Measurements from ENCODE around the gene VTI1A. TPM values are rescaled to one million over a fixed set of nuclear protein-coding genes. Genes with fewer than 3 reads are reported as not detected.

The VTI1A gene
- total and polyA plus RNA-seq, 2 of the 8 experiments (the other 6 are each of a cell fraction or from before 2014, with no cell fraction given): 6.0 to 20.0 TPM

DNA sequence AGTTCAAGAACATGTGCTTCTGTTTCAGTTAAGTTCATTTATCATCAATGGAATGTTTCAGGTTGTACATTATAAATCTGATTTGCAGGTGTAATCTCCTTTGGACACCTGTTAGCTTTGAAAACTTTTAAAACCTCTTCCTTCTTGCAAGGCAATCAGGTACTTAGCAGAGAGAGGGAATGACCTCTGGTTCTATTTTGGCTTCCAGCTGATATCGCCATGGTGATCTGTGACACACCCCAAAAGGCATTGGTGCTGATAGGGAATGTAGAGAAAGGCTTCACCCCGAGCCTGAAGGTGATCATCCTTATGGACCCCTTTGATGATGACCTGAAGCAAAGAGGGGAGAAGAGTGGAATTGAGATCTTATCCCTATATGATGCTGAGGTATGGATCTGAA lies 37.7 kb upstream of the VTI1A start:
- H3K14ac ChIP-seq (ENCODE audit: insufficient read length): no peak overlapping the region
- H4K20me1 ChIP-seq (replicated peaks in 1 of 2; ENCODE audit: control insufficient read depth in 1 of 2, insufficient read depth in 2 of 2, low read length in 2 of 2): no peaks in the 10 kb centered on the region
- H3K27me3 ChIP-seq (replicated peaks in 1 of 4; ENCODE audit: control insufficient read depth in 3 of 4, extremely low read depth in 1 of 4, insufficient read depth in 3 of 4, low read length in 3 of 4): no peaks in the 10 kb centered on the region
- H3K79me2 ChIP-seq (ENCODE audit: control insufficient read depth in 1 of 2, insufficient read depth in 2 of 2, low read length in 2 of 2): no peaks in the 10 kb centered on the region
- H3K36me3 ChIP-seq (ENCODE audit: control insufficient read depth in 2 of 4, insufficient read depth in 4 of 4, low read length in 3 of 4): no peaks in the 10 kb centered on the region
- no peaks in the 10 kb centered on the region for H3K9me3 ChIP-seq (ENCODE audit: insufficient read depth in 2 of 2, low read depth in 1 of 2, low read length in 1 of 2)
- 82% methylated on average over 2 of the region's 2 CpGs; no CpG with 5 or more reads in 1 of the 2 experiments for WGBS, 2 experiments (ENCODE audit: extremely low coverage in 1 of 2, insufficient coverage in 1 of 2, insufficient read length in 1 of 2, insufficient replicate concordance in 2 of 2, low coverage in 1 of 2, low lambda C conversion rate in 2 of 2, missing lambda C conversion rate in 1 of 2)
- H3K9ac ChIP-seq (replicated peaks in 1 of 4; ENCODE audit: extremely low read depth in 1 of 4, low read depth in 3 of 4, low read length in 3 of 4): no peak overlapping the region
- H2BK5ac ChIP-seq (ENCODE audit: low read depth, low read length): no peak overlapping the region
- H3K4ac ChIP-seq (replicated peaks; ENCODE audit: insufficient read length, low read depth, low read length): no peak overlapping the region
- no peak overlapping the region for H2BK12ac ChIP-seq (ENCODE audit: low read depth, low read length)
- H3K18ac ChIP-seq (ENCODE audit: extremely low read depth, low read length): no peak overlapping the region
- CTCF ChIA-PET (ENCODE audit: partially characterized antibody): interaction anchor here (0.7 to 1.5 kb wide), 4 partner anchors 9 to 94 kb away, joined by 3 to 4 read pairs (median 3); no protein-coding TSS in a partner anchor
- H3K27ac ChIP-seq (ENCODE audit: low read depth, low read length): no peak overlapping the region
- no peak overlapping the region for H3K23ac ChIP-seq (ENCODE audit: insufficient read length)
- POLR2A ChIA-PET (ENCODE audit: partially characterized antibody): no interaction called here
- no peak overlapping the region for H2BK20ac ChIP-seq (ENCODE audit: low read length)
- no peak overlapping the region for H2BK120ac ChIP-seq (replicated peaks; ENCODE audit: low read depth, low read length)
- H3K4me3 ChIP-seq (ENCODE audit: extremely low read depth in 1 of 4, insufficient read depth in 2 of 4, low read depth in 3 of 4, low read length in 4 of 4): no peak overlapping the region
- H2AFZ ChIP-seq (ENCODE audit: low read length): no peak overlapping the region
- no peak for FAIRE-seq
- H3K79me1 ChIP-seq (ENCODE audit: low read depth, low read length): no peaks in the 10 kb centered on the region
- H3K23me2 ChIP-seq (ENCODE audit: low read depth, low read length): no peaks in the 10 kb centered on the region
- no peak overlapping the region for H2AK5ac ChIP-seq (ENCODE audit: low read depth, low read length)
- DNase-seq (ENCODE audit: low read depth in 1 of 2, low spot score in 2 of 2): no peak
- no peaks in the 10 kb centered on the region for H3K4me1 ChIP-seq (replicated peaks in 1 of 4; ENCODE audit: control insufficient read depth in 3 of 4, insufficient read depth in 4 of 4, low read length in 3 of 4)
- no peak overlapping the region for H2BK15ac ChIP-seq (ENCODE audit: low read length)
- H3K4me2 ChIP-seq (ENCODE audit: insufficient read depth in 1 of 2, low read depth in 2 of 2, low read length in 2 of 2): no peak overlapping the region
- H4K8ac ChIP-seq (ENCODE audit: extremely low read depth, insufficient read depth, low read length): no peak overlapping the region
- H3K56ac ChIP-seq (replicated peaks; ENCODE audit: insufficient read length, low read depth, low read length): no peak overlapping the region
- no peak overlapping the region for H4K91ac ChIP-seq (replicated peaks; ENCODE audit: insufficient read length, low read length)
- H4K5ac ChIP-seq (ENCODE audit: insufficient read length, low read depth, low read length): no peak overlapping the region
- TF ChIP-seq, protein P1, sequence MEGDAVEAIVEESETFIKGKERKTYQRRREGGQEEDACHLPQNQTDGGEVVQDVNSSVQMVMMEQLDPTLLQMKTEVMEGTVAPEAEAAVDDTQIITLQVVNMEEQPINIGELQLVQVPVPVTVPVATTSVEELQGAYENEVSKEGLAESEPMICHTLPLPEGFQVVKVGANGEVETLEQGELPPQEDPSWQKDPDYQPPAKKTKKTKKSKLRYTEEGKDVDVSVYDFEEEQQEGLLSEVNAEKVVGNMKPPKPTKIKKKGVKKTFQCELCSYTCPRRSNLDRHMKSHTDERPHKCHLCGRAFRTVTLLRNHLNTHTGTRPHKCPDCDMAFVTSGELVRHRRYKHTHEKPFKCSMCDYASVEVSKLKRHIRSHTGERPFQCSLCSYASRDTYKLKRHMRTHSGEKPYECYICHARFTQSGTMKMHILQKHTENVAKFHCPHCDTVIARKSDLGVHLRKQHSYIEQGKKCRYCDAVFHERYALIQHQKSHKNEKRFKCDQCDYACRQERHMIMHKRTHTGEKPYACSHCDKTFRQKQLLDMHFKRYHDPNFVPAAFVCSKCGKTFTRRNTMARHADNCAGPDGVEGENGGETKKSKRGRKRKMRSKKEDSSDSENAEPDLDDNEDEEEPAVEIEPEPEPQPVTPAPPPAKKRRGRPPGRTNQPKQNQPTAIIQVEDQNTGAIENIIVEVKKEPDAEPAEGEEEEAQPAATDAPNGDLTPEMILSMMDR (IDR thresholded peaks at IDR 0.05; ENCODE audit: control extremely low read depth in 1 of 3, insufficient read depth in 1 of 3, low read depth in 1 of 3, low read length in 3 of 3): no peak
- no peak for TF ChIP-seq FOSL1 (IDR thresholded peaks at IDR 0.05; ENCODE audit: insufficient read depth, low read depth, low read length)
- TF ChIP-seq SP4 (IDR thresholded peaks at IDR 0.05; ENCODE audit: low read length): no peak
- no peak for TF ChIP-seq GTF2F1 (IDR thresholded peaks at IDR 0.05; ENCODE audit: borderline replicate concordance, low read depth, low read length)
- no peak for TF ChIP-seq SIN3A (conservative IDR thresholded peaks at IDR 0.05 in 1 of 2, IDR thresholded peaks at IDR 0.05 in 1 of 2; ENCODE audit: low read depth in 1 of 2, low read length in 2 of 2)
- TF ChIP-seq ATF3 (IDR thresholded peaks at IDR 0.05; ENCODE audit: insufficient read depth, low read depth, low read length): no peak
- no peak for TF ChIP-seq HDAC2 (IDR thresholded peaks at IDR 0.05; ENCODE audit: borderline replicate concordance in 1 of 2, low read depth in 2 of 2, low read length in 2 of 2)
- no peak for TF ChIP-seq SP2 (IDR thresholded peaks at IDR 0.05; ENCODE audit: low read length)
- no peak for TF ChIP-seq CREB1 (IDR thresholded peaks at IDR 0.05)
- TF ChIP-seq SAP30 (IDR thresholded peaks at IDR 0.05; ENCODE audit: insufficient read depth, insufficient replicate concordance, low read length): no peak
